Neural cell (in vitro differentiated cells): Measurements from ENCODE around the gene SERPINB1. TPM values are rescaled to one million over a fixed set of nuclear protein-coding genes. Genes with fewer than 3 reads are reported as not detected.

Experiments
- H2AFZ ChIP-seq: fragments of 200-600, 300-800 bp; sonication (generic), shearing (Covaris generic); 2 replicates; pipeline ENCODE4 v1.6.0; 2014; ENCODE audit warnings: low read depth, mild to moderate bottlenecking, antibody characterized with exemption, low read length, moderate library complexity
- H3F3A ChIP-seq: fragments of 200-600 bp; shearing (Covaris generic); 2 replicates; pipeline ENCODE4 v1.6.1; 2016; ENCODE audit warnings: mild to moderate bottlenecking, moderate library complexity, mixed read lengths, antibody characterized with exemption, low read length; ENCODE audit not compliant: insufficient read depth, poor library complexity, severe bottlenecking
- H3K27ac ChIP-seq: fragments of 200-600, 300-800 bp; sonication (generic), shearing (Covaris generic); 2 replicates; pipeline ENCODE4 v1.5.1; 2014; ENCODE audit warnings: mild to moderate bottlenecking, low read length, moderate library complexity
- H3K27me3 ChIP-seq: fragments of 300-800, 200-600 bp; sonication (generic), shearing (Covaris generic); 2 replicates; pipeline ENCODE4 v1.6.0; 2014; ENCODE audit warnings: mild to moderate bottlenecking, low read depth, low read length, moderate library complexity; ENCODE audit not compliant: insufficient read depth
- H3K36me3 ChIP-seq: fragments of 300-800, 200-600 bp; sonication (generic), shearing (Covaris generic); 2 replicates; pipeline ENCODE4 v1.5.1; 2014; ENCODE audit warnings: mild to moderate bottlenecking, antibody characterized with exemption, low read length, moderate library complexity; ENCODE audit not compliant: insufficient read depth
- H3K4me2 ChIP-seq: fragments of 300-800, 200-600 bp; sonication (generic), shearing (Covaris generic); 2 replicates; pipeline ENCODE4 v1.6.0; 2014; ENCODE audit warnings: mild to moderate bottlenecking, low read length
- H3K4me3 ChIP-seq: fragments of 300-800, 200-600 bp; sonication (generic), shearing (Covaris generic); 2 replicates; pipeline ENCODE4 v1.5.1; 2014; ENCODE audit warnings: mild to moderate bottlenecking, low read length, moderate library complexity
- H3K79me2 ChIP-seq: fragments of 200-600 bp; shearing (Covaris generic); replicated peaks from 2 replicates; pipeline ENCODE4 v1.6.0; 2014; ENCODE audit warnings: mild to moderate bottlenecking, low read length, moderate library complexity; ENCODE audit not compliant: insufficient read depth
- H3K9ac ChIP-seq: fragments of 300-800, 200-600 bp; sonication (generic), shearing (Covaris generic); 2 replicates; pipeline ENCODE4 v1.6.1; 2016; ENCODE audit warnings: mild to moderate bottlenecking, low read length, mixed read lengths
- H3K9me2 ChIP-seq: fragments of 200-600 bp; shearing (Covaris generic); 2 replicates; pipeline ENCODE4 v1.6.1; 2016; ENCODE audit warnings: mild to moderate bottlenecking, low read length, mixed read lengths; ENCODE audit not compliant: insufficient read depth
- H3K9me3 ChIP-seq: fragments of 200-600, 300-800 bp; sonication (generic), shearing (Covaris generic); 2 replicates; pipeline ENCODE4 v1.6.1; 2016; ENCODE audit warnings: mild to moderate bottlenecking, mixed run types, low read length, moderate library complexity, mixed read lengths
- H4K20me1 ChIP-seq: fragments of 200-600 bp; shearing (Covaris generic); 2 replicates; pipeline ENCODE4 v1.6.1; 2016; ENCODE audit warnings: mild to moderate bottlenecking, mixed run types; ENCODE audit not compliant: insufficient read depth
- EP300 ChIP-seq: fragments of 450-650 bp; conservative IDR thresholded peaks from 2 replicates; pipeline ENCODE4 v1.6.1; 2014; ENCODE audit warnings: antibody characterized with exemption, mild to moderate bottlenecking, moderate library complexity; ENCODE audit not compliant: poor library complexity, severe bottlenecking
- EZH2 ChIP-seq: fragments of 200-600, 300-800 bp; shearing (Covaris generic), sonication (generic); IDR thresholded peaks from 2 replicates; pipeline ENCODE4 v1.6.1; 2014; ENCODE audit warnings: antibody characterized with exemption, low read length, borderline replicate concordance, mild to moderate bottlenecking; ENCODE audit not compliant: insufficient read depth, poor library complexity, severe bottlenecking
- MXI1 ChIP-seq: fragments of 450-650 bp; conservative IDR thresholded peaks from 2 replicates; pipeline ENCODE4 v1.6.1; 2014; ENCODE audit warnings: antibody characterized with exemption, mild to moderate bottlenecking; ENCODE audit not compliant: poor library complexity, severe bottlenecking
- POLR2AphosphoS5 ChIP-seq: IDR thresholded peaks from 2 replicates; pipeline ENCODE4 v1.6.1; 2012
- RAD21 ChIP-seq: fragments of 450-650 bp; conservative IDR thresholded peaks from 2 replicates; pipeline ENCODE4 v1.6.1; 2014; ENCODE audit warnings: antibody characterized with exemption, mild to moderate bottlenecking, moderate library complexity
- SMC3 ChIP-seq: fragments of 450-650 bp; conservative IDR thresholded peaks from 2 replicates; pipeline ENCODE4 v1.6.1; 2014; ENCODE audit warnings: antibody characterized with exemption, mild to moderate bottlenecking, moderate library complexity; ENCODE audit not compliant: poor library complexity
- TAF1 ChIP-seq: IDR thresholded peaks from 2 replicates; pipeline ENCODE4 v1.6.1; 2012; ENCODE audit warnings: low read depth
- polyA plus RNA-seq: library from polyadenylated mRNA; depleted of rRNA; stranded (reverse); fragments of >200 nt; gene quantifications from 2 replicates; pipeline ENCODE4 v1.2.3, GENCODE V29; 2014
- TF ChIP-seq, protein P1 (sequence below): IDR thresholded peaks from 2 replicates; pipeline ENCODE4 v1.6.1; 2012; ENCODE audit warnings: borderline replicate concordance
- TF ChIP-seq, protein P2 (sequence below): fragments of 450-650 bp; IDR thresholded peaks from 2 replicates; pipeline ENCODE4 v1.5.1; 2014; ENCODE audit warnings: antibody characterized with exemption, mild to moderate bottlenecking, moderate library complexity; ENCODE audit not compliant: poor library complexity, severe bottlenecking

SERPINB1 gene
- polyA plus RNA-seq, 1 donor from 2014 or later, result not detected

GRCh38 chr6:2877960-2878359 is 36.3 kb upstream of the SERPINB1 start:
- Histone ChIP-seq H3K36me3 (no peaks in the 10 kb centered on the region), H3K27ac (no peak overlapping the region), H3K9ac (no peak overlapping the region), H2AFZ (no peak overlapping the region), H3K27me3 (peaks cover 26% of the 10 kb centered on the region), H4K20me1 (no peaks in the 10 kb centered on the region), H3K4me3 (no peak overlapping the region), H3F3A (no peaks in the 10 kb centered on the region), H3K9me3 (no peaks in the 10 kb centered on the region), H3K4me2 (no peak overlapping the region), H3K9me2 (no peaks in the 10 kb centered on the region), H3K79me2 (no peaks in the 10 kb centered on the region)
- TF ChIP-seq EP300 (no peak), TAF1 (no peak), POLR2AphosphoS5 (no peak), MXI1 (no peak), RAD21 (no peak), EZH2 (no peak), SMC3 (no peak)
- TF ChIP-seq, protein P1, sequence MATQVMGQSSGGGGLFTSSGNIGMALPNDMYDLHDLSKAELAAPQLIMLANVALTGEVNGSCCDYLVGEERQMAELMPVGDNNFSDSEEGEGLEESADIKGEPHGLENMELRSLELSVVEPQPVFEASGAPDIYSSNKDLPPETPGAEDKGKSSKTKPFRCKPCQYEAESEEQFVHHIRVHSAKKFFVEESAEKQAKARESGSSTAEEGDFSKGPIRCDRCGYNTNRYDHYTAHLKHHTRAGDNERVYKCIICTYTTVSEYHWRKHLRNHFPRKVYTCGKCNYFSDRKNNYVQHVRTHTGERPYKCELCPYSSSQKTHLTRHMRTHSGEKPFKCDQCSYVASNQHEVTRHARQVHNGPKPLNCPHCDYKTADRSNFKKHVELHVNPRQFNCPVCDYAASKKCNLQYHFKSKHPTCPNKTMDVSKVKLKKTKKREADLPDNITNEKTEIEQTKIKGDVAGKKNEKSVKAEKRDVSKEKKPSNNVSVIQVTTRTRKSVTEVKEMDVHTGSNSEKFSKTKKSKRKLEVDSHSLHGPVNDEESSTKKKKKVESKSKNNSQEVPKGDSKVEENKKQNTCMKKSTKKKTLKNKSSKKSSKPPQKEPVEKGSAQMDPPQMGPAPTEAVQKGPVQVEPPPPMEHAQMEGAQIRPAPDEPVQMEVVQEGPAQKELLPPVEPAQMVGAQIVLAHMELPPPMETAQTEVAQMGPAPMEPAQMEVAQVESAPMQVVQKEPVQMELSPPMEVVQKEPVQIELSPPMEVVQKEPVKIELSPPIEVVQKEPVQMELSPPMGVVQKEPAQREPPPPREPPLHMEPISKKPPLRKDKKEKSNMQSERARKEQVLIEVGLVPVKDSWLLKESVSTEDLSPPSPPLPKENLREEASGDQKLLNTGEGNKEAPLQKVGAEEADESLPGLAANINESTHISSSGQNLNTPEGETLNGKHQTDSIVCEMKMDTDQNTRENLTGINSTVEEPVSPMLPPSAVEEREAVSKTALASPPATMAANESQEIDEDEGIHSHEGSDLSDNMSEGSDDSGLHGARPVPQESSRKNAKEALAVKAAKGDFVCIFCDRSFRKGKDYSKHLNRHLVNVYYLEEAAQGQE, result no peak
- TF ChIP-seq, protein P2, sequence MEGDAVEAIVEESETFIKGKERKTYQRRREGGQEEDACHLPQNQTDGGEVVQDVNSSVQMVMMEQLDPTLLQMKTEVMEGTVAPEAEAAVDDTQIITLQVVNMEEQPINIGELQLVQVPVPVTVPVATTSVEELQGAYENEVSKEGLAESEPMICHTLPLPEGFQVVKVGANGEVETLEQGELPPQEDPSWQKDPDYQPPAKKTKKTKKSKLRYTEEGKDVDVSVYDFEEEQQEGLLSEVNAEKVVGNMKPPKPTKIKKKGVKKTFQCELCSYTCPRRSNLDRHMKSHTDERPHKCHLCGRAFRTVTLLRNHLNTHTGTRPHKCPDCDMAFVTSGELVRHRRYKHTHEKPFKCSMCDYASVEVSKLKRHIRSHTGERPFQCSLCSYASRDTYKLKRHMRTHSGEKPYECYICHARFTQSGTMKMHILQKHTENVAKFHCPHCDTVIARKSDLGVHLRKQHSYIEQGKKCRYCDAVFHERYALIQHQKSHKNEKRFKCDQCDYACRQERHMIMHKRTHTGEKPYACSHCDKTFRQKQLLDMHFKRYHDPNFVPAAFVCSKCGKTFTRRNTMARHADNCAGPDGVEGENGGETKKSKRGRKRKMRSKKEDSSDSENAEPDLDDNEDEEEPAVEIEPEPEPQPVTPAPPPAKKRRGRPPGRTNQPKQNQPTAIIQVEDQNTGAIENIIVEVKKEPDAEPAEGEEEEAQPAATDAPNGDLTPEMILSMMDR, result no peak

GRCh38 chr6:2877057-2877882 is 35.6 kb upstream of the SERPINB1 start:
- Histone ChIP-seq H3K79me2 (no peaks in the 10 kb centered on the region), H3K9me2 (no peaks in the 10 kb centered on the region), H3K9ac (no peak overlapping the region), H3F3A (no peaks in the 10 kb centered on the region), H4K20me1 (no peaks in the 10 kb centered on the region), H2AFZ (no peak overlapping the region), H3K9me3 (no peaks in the 10 kb centered on the region), H3K27ac (no peak overlapping the region), H3K36me3 (no peaks in the 10 kb centered on the region), H3K4me3 (no peak overlapping the region), H3K27me3 (peaks cover 26% of the 10 kb centered on the region), H3K4me2 (no peak overlapping the region)
- TF ChIP-seq TAF1 (no peak), POLR2AphosphoS5 (no peak), EZH2 (no peak), SMC3 (no peak), EP300 (no peak), MXI1 (no peak), RAD21 (no peak)
- TF ChIP-seq, protein P1, result no peak
- TF ChIP-seq, protein P2, result no peak
